GM18505 (cell line): Measurements from ENCODE around the gene RNF217.

Source experiments
- ATAC-seq: cut with Tn5 transposase; IDR thresholded peaks from one replicate; pipeline ENCODE4 v1.9.1; 2021; ENCODE audit not compliant: unreplicated experiment
- POLR2A ChIP-seq: IDR thresholded peaks from 4 replicates; pipeline ENCODE4 v1.6.1; 2011; ENCODE audit warnings: borderline replicate concordance; ENCODE audit not compliant: insufficient read depth, insufficient read length; ENCODE audit errors: extremely low read depth

Gene RNF217

GRCh38 chr6:124989136-124989983, 27.1 kb downstream of the RNF217 start:
- TF ChIP-seq POLR2A, result no peak
- ATAC-seq, result no peak

- no peak for TF ChIP-seq POLR2A
- no peak for ATAC-seq
Measured at GRCh38 chr6:124990988-124991387, 28.8 kb downstream of the RNF217 start.

GRCh38 chr6:124991764-124992295, 29.6 kb downstream of the RNF217 start:
- no peak for TF ChIP-seq POLR2A
- ATAC-seq, result no peak

- no peak for ATAC-seq
- no peak for TF ChIP-seq POLR2A
Measured at GRCh38 chr6:124993327-124993726, 31.1 kb downstream of the RNF217 start.

- ATAC-seq, result no peak
- TF ChIP-seq POLR2A, result no peak
Measured at GRCh38 chr6:124994648-124995047, 32.4 kb downstream of the RNF217 start.

GRCh38 chr6:124995131-124995530, 32.9 kb downstream of the RNF217 start:
- no peak for ATAC-seq
- no peak for TF ChIP-seq POLR2A

- ATAC-seq, result no peak
- TF ChIP-seq POLR2A, result no peak
Measured at GRCh38 chr6:124995645-124996325, 33.5 kb downstream of the RNF217 start.

GRCh38 chr6:124996411-124996810, 34.2 kb downstream of the RNF217 start:
- ATAC-seq, result no peak
- TF ChIP-seq POLR2A, result no peak

- no peak for TF ChIP-seq POLR2A
- no peak for ATAC-seq
Measured at GRCh38 chr6:124997196-124997875, 35.1 kb downstream of the RNF217 start.

GRCh38 chr6:124999105-124999764, 37.0 kb downstream of the RNF217 start:
- TF ChIP-seq POLR2A, result no peak
- ATAC-seq, result no peak

- ATAC-seq, result no peak
- TF ChIP-seq POLR2A, result no peak
Measured at GRCh38 chr6:125001684-125002405, 39.6 kb downstream of the RNF217 start.

- no peak for ATAC-seq
- TF ChIP-seq POLR2A, result no peak
Measured at GRCh38 chr6:125002406-125002741, 40.1 kb downstream of the RNF217 start.
